Measurements from ENCODE around the gene CNTN4. TPM values are rescaled to one million over a fixed set of nuclear protein-coding genes. Genes with fewer than 3 reads are reported as not detected.

CNTN4 gene
- total RNA-seq, 1 experiment from 2014 or later = 2.9 TPM

- CTCF ChIA-PET = no interaction called here
- intact Hi-C loops (cut with micrococcal nuclease; ENCODE audit: unreplicated experiment) = no loop called here
- TF ChIP-seq CTCF (IDR thresholded peaks at IDR 0.05; ENCODE audit: unreplicated experiment) = no peak
- no peaks in the 10 kb centered on the region for H3K27me3 Mint-ChIP-seq (ENCODE audit: unreplicated experiment)
- H3K9me3 Mint-ChIP-seq (ENCODE audit: low read depth, unreplicated experiment) = peaks cover 7% of the 10 kb centered on the region
- no peaks in the 10 kb centered on the region for H3K36me3 Mint-ChIP-seq (ENCODE audit: insufficient read depth, unreplicated experiment)
- no peak overlapping the region for H3K4me3 Mint-ChIP-seq (ENCODE audit: low read depth, unreplicated experiment)
- no peaks in the 10 kb centered on the region for H3K4me1 Mint-ChIP-seq (ENCODE audit: low read depth, unreplicated experiment)
- H3K27ac Mint-ChIP-seq (ENCODE audit: unreplicated experiment) = no peak overlapping the region
- BruUV-seq (replicated peaks) = no TSS peak
- DNase-seq = no peak
Observed at GRCh38 chr3:2623436-2623835, 524.8 kb downstream of the CNTN4 start.

GRCh38 chr3:2628117-2628516 is 529.5 kb downstream of the CNTN4 start:
- H3K27ac Mint-ChIP-seq (ENCODE audit: unreplicated experiment) = no peak overlapping the region
- H3K27me3 Mint-ChIP-seq (ENCODE audit: unreplicated experiment) = no peaks in the 10 kb centered on the region
- peaks cover 6% of the 10 kb centered on the region for H3K9me3 Mint-ChIP-seq (ENCODE audit: low read depth, unreplicated experiment)
- BruUV-seq (replicated peaks) = no TSS peak
- H3K4me1 Mint-ChIP-seq (ENCODE audit: low read depth, unreplicated experiment) = no peaks in the 10 kb centered on the region
- H3K36me3 Mint-ChIP-seq (ENCODE audit: insufficient read depth, unreplicated experiment) = no peaks in the 10 kb centered on the region
- H3K4me3 Mint-ChIP-seq (ENCODE audit: low read depth, unreplicated experiment) = no peak overlapping the region
- intact Hi-C loops (cut with micrococcal nuclease; ENCODE audit: unreplicated experiment) = no loop called here
- DNase-seq = no peak
- CTCF ChIA-PET = no interaction called here
- TF ChIP-seq CTCF (IDR thresholded peaks at IDR 0.05; ENCODE audit: unreplicated experiment) = no peak

DNA sequence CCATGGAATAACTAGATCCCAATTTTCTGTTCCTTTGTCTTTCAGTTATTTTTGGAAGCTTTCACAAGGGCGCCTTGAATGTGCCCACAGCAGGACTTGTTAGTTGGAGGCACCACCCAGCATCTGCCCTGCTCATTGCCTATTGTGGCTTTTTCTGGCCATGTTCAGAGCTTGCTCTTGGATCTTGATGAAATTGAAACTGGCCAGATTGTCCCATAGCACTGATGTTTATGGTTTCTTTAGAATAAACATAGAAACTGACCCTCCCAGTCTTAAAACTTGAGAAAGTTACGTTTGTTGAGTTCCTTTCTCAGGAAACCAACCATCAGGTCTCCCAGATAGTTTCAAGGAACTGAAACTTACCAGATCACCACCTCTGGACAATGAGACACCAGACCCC is 536.8 kb downstream of the CNTN4 start:
- Mint-ChIP-seq H3K27ac (ENCODE audit: unreplicated experiment) (no peak overlapping the region), H3K9me3 (ENCODE audit: low read depth, unreplicated experiment) (peaks cover 17% of the 10 kb centered on the region), H3K4me3 (ENCODE audit: low read depth, unreplicated experiment) (no peak overlapping the region), H3K4me1 (ENCODE audit: low read depth, unreplicated experiment) (no peaks in the 10 kb centered on the region), H3K27me3 (ENCODE audit: unreplicated experiment) (no peaks in the 10 kb centered on the region), H3K36me3 (ENCODE audit: insufficient read depth, unreplicated experiment) (no peaks in the 10 kb centered on the region)
- no TSS peak for BruUV-seq (replicated peaks)
- CTCF ChIA-PET = no interaction called here
- TF ChIP-seq CTCF (IDR thresholded peaks at IDR 0.05; ENCODE audit: unreplicated experiment) = no peak
- no peak for DNase-seq
- intact Hi-C loops (cut with micrococcal nuclease; ENCODE audit: unreplicated experiment) = no loop called here

DNA sequence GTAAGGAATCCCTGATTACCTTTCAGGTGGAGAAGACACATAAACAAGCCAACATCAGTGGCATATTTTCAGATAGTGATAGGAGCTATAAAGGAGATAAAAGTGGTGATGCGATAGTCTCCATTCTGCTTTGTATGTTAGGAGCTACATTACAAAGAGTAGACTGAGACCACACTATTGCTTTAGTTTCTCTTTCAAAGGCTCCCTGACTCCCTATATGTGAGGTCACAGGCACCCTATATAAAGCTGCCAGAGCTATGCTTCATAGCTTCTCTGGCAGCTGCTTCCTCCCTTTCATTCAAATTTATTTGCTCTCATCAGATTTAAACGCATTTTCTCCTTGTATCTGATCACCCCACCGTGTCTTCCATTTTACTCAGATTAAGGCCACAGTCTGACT is 544.9 kb downstream of the CNTN4 start:
- DNase-seq = no peak
- no TSS peak for BruUV-seq (replicated peaks)
- CTCF ChIA-PET = no interaction called here
- no peak overlapping the region for H3K4me3 Mint-ChIP-seq (ENCODE audit: low read depth, unreplicated experiment)
- no peaks in the 10 kb centered on the region for H3K36me3 Mint-ChIP-seq (ENCODE audit: insufficient read depth, unreplicated experiment)
- no peaks in the 10 kb centered on the region for H3K27me3 Mint-ChIP-seq (ENCODE audit: unreplicated experiment)
- intact Hi-C loops (cut with micrococcal nuclease; ENCODE audit: unreplicated experiment) = no loop called here
- H3K4me1 Mint-ChIP-seq (ENCODE audit: low read depth, unreplicated experiment) = no peaks in the 10 kb centered on the region
- H3K27ac Mint-ChIP-seq (ENCODE audit: unreplicated experiment) = no peak overlapping the region
- TF ChIP-seq CTCF (IDR thresholded peaks at IDR 0.05; ENCODE audit: unreplicated experiment) = no peak
- H3K9me3 Mint-ChIP-seq (ENCODE audit: low read depth, unreplicated experiment) = peaks cover 14% of the 10 kb centered on the region

DNA sequence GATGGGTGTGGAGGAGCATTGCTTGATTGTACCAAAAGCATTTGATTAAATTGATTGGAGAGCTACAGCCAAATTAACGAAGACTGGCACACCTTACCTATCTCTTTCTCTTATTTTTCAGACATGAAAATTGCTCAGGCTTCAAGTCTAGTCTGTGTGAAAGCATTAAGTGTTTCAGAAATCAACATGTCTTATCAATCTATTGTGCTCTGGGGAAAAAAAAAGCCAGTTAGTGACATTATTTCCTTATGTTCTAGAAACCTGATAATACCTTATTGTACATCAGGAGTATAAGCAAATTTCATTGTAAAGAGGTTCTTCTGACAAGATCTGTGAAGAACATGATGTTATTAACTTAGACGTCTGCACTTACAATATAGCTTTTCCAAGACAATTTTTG is 546.3 kb downstream of the CNTN4 start:
- CTCF ChIA-PET = no interaction called here
- no peak for DNase-seq
- Mint-ChIP-seq H3K9me3 (ENCODE audit: low read depth, unreplicated experiment) (peaks cover 7% of the 10 kb centered on the region), H3K36me3 (ENCODE audit: insufficient read depth, unreplicated experiment) (no peaks in the 10 kb centered on the region), H3K27ac (ENCODE audit: unreplicated experiment) (no peak overlapping the region), H3K4me3 (ENCODE audit: low read depth, unreplicated experiment) (no peak overlapping the region), H3K4me1 (ENCODE audit: low read depth, unreplicated experiment) (no peaks in the 10 kb centered on the region), H3K27me3 (ENCODE audit: unreplicated experiment) (no peaks in the 10 kb centered on the region)
- no peak for TF ChIP-seq CTCF (IDR thresholded peaks at IDR 0.05; ENCODE audit: unreplicated experiment)
- intact Hi-C loops (cut with micrococcal nuclease; ENCODE audit: unreplicated experiment) = no loop called here
- BruUV-seq (replicated peaks) = no TSS peak
